GM19463 (cell line): Measurements from ENCODE around the gene GATA2.

ENCODE experiments used
- ATAC-seq: cut with Tn5 transposase; IDR thresholded peaks from one replicate; pipeline ENCODE4 v1.9.1; 2021; ENCODE audit warnings: mild to moderate bottlenecking, moderate library complexity; ENCODE audit not compliant: unreplicated experiment

The GATA2 gene

DNA sequence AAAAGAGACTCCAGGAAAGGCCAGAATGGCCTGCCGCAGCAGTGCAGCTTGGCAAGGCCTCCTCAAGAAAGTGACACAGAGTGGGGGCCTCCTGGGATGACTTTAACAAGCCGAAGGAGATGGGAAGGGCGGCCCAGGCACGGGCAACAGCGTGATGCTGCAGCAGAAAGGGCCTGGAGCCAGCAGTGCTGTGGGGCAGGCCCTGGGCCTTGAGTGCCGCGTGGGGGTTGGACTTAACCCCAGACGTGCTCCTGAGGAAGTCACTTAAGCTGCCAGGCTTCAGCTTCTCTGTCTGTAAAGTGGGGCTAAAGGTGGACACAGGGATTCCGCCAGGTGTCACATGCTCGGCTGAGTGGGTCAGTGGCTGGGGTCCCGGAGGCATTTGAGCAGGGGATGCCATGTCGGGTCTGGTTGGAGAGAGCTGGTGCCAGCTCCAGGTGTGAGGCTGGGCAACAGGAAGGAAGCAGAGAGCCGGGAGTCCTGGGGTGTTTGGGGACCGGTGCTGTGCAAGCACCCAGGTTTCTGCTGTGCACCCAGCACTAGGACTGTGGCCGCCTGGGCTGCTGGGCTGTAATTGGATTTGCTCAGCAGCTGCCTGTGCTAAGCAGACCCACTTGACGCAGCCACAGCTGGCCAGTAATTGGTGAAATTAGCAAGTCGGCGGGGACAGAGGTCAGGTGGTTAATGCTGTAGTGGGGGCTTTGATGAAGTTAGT is 34.1 kb downstream of the GATA2 start:
- no peak for ATAC-seq

GRCh38 chr3:128457937-128458336 is 35.1 kb downstream of the GATA2 start:
- no peak for ATAC-seq

GRCh38 chr3:128456776-128457715 is 36.0 kb downstream of the GATA2 start:
- ATAC-seq, result no peak

DNA sequence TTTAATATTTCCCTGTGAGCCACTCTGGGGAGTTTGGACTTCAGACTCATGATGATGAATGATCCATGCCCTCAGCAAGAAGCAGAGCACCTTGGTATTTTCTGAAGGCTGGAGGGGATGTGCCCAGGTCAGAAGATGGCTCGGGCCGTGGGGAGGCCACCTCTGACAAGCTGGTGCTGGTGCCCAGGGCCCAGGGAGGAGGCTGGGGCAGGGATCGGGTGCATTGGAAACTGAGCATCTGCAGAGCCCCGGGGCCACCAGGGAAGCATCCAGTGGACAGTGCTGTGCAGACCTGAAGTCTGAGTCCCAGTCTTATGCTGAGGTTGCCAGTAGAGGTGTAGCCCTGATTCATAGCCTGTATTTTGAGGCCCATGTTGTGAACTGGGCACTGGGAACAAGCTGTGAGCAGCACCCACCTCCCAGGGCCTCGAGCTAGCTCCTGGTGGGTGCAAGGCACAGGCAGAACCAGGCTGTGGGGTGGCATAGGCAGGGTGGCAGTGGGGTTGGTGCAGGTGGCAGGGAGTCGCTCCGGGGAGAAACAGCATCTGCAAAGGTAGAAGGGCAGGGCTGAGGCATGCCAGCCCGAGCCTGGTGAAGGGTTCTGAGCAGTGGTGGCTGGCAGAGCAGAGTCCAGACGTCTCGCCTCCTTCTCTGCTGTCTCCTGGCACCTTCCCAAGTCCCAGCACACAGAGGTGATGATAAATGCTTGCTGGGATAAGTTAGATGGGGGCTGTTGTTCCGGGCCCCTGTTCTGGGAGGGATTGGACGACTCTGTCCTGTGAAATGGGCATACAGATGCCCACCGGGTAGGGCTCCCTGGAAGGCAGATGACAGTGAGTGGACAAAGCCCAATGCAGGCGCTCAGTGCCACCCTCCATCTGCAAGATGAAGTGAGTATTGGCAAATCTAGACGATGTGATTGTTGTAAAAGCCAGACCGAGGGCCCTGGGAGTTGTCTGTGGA is 36.9 kb downstream of the GATA2 start:
- ATAC-seq, result no peak

DNA sequence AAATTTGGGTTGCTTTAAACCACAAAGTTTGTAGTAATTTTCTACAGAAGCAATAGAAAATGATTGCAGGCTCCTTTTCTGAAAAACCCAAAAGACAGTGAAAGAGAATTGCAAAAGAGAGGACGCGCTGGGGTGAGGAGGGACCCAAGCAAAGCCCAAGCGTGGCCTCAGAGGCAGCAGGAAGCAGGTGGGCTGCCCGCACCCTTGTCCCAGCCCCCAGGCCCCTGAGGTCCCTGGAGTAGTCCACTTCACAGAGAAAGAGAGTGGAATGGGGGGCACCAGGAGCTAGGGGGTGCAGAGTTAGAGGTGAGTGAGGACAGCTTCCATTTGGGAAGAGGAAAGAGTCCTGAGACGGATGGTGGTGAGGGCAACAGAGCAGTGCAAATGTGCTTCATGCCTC is 37.9 kb downstream of the GATA2 start:
- no peak for ATAC-seq

- no peak for ATAC-seq
These were observed 38.7 kb downstream of the GATA2 start for GRCh38 chr3:128454310-128454618.

- no peak for ATAC-seq
These were observed 39.3 kb downstream of the GATA2 start for GRCh38 chr3:128453501-128454309.

GRCh38 chr3:128452678-128453275 is 40.2 kb downstream of the GATA2 start:
- ATAC-seq, result no peak

DNA sequence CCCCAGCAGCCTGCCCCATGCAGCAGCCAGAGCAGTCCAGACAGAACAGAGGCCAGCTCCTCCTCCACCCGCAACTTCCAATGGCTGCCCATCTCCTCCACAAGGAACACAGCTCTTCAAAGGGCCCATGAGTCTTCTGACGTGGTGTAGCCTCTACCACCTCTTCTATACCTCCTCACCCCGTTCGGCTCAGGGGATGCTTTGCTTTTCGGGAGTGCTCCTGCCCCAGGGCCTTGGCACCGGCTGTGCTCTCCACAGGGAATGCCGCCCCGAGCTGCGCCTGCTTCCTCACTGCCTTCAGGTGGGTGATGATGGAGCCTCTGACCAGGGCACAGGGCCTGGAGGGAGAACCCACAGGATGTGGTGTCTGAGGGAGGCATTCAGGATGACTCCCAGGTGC is 40.9 kb downstream of the GATA2 start:
- no peak for ATAC-seq

DNA sequence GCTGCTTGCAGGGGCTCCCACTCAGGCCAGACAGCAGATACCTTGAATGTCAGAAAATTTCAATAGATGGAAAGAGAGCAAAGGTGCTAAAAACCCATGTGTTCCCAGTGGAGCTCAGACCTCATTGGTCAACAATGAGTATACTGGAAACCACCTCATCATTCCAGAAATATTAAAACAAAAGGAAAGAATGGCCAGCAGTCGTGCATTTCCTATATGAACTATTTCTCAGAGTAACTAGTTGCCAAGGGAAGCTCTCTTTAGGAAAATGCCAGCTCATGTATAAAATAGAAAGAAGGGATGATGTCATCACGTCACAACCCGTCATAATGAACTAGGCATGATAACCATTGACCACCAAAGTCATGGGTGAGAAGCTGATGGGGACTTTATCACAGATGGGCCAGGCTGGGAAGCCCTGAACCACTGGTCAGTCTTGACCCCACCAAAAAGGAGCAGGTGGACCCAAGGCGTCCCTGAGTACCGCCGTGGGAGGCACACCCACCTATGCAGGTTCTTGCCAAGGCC is 43.8 kb downstream of the GATA2 start:
- no peak for ATAC-seq

- ATAC-seq, result no peak
These were observed 44.5 kb downstream of the GATA2 start for GRCh38 chr3:128448491-128448890.

DNA sequence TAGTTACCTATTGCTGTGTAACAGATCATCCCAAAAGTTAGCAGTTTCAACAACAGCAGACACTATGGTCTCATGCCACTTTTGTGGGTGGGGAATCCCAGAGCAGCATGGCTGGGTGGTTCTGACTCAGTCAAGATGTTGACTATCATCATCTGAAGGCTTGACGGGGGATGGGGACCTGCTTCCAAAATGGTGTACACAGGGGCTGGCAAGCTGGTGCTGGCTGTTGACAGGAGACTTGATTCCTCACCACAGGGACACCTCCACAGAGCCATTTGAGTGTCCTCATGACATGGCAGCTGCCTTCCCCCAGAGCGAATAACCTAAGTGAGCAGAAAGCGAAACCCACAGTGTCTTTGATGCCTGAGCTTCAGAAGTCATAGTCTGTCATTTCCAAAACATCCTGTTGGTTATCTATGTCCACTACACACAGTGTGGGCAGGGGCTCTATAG is 45.4 kb downstream of the GATA2 start:
- no peak for ATAC-seq

DNA sequence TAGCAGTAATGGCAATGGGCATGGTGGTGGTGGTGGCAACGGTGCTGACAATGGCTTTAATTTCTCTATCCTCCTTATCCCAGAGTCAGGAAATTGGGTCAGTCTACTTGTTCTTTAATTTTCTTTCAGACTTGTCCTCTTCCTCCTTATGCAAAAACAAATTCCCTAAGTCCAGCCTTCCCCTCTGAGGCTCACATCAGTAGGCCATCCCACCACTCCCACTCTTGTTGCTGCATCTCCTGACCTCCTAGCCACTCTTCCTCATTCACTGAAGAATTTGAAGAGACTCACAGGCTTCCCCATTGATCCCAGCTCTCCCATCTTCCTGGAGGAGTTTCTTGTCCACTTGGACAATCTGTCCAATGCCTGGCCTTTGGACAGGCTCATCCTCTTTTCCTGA is 46.2 kb downstream of the GATA2 start:
- ATAC-seq, result no peak

DNA sequence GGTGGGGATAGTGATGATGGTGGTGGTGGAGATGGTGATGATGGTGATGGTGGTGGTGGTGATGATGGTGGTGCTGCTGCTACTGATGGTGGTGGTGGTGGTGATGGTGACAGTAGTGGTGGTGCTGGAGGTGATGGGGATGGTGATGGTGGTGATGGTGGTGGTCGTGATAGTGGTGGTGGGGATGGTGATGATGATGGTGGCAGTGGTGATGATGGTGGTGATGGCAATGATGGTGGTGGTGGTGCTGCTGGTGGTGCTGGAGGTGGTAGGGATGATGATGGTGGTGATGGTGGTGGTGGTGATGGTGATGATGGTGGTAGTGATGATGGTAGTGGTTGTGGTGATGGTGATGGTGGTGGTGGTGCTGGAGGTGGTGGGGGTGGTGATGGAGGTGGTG is 47.6 kb downstream of the GATA2 start:
- no peak for ATAC-seq

DNA sequence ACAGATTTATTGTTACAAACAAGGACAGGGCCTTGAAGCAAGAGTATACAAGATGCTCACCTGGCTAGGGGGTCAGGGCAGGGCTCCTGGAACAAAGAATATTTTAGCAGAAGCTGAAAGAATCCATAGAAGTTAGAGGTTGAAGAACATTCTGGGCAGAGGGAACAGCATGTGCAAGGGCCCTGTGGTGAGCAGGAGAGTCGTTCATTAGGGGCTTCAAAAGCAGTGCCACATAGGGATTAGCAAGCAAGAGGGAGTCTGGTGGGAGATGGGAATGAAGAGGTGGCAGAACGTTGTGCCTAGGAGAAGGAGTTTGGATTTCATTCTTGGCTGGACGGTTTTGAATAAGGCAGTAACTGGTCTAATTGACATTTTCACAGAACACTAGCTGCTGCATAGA is 49.2 kb downstream of the GATA2 start:
- ATAC-seq, result no peak

DNA sequence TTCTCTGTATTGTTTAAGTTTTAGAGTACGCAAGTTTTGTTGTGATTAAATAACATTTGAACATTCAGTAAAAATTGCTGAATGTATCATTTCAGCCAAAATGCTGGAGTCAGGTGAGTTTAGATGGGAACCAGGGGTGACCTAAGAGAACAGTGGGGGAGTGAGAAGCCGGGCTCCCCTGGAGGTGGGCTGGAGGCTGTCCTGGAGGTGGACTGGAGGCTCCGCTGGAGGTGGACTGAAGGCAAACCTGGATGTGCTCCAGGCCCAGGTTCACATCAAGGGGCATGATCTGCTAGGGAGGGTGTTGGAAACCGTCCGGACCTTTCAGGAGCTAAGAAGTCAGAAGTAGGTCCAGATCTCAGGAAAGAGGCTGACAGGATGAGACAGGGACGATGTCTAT is 50.1 kb downstream of the GATA2 start:
- no peak for ATAC-seq

DNA sequence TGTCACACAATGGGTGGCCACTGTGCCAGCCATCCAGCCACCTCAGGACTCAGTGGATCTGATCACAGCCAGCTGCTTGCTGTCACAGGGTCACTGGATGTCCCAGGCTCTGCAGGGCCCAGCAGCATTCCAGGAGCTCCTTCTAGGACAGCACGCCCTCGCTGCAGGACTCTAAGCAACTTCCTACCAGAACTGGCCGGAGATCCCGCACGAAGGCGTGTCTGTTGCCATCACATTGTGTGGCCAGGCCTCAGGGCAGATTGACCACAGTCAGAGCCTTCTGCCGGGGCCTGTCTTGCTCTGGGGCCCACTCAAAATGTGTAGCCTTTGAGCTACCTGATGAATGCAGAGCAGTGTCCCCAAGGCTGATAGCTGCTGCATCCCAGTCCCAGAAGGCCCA is 50.9 kb downstream of the GATA2 start:
- ATAC-seq, result no peak

DNA sequence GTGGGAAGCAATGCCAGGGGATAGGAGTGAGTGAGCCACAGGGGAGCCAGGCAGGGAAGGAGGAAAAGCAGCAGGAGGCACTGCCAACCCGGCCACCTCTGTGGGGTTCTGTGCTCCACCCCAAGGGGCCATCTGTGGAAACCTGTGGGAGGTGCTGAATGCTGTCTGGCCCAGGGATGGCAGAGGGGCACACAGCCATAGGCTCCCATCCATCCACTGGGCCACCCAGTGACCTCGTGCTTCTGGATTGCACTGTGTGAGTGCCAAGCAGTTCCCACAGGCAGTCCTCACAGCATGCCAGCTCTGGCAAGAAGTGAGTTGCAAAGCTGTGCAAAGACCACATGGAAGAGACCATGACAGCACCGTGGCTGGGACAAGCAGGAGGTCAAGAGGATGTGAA is 53.8 kb downstream of the GATA2 start:
- ATAC-seq, result no peak

DNA sequence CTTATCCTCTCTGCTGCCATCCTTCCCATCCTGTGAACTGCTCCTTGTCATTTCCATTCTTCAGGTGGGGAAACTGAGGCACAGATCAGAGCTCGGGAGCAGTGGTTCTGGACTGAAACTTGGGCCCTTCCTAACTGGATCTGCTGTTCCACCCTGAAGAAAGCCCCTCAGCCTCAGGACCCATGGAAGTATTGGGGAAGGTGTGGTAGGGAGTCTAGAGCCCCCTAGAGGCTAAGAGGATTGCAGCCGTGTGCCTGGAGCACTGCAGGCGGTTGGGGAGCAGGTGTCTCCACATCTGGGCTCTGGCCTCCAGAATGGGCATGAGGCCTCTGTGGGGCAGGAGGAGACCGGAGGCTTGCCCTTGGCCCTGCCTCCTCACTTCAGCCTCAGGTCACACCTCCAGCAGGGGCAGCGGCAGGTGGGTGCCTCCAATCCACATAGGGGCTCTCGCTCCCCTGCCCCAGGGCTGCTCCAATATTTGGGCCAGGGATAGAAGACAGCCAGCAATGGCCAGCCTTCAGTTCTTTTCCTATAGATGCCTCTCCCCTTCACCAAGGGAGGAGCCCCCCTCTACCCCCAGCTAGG is 54.4 kb downstream of the GATA2 start:
- no peak for ATAC-seq
